Measurements from ENCODE around the gene CLASP1.

- TF ChIP-seq POLR2AphosphoS5 (IDR thresholded peaks at IDR 0.05): no peak
- TF ChIP-seq EP300 (IDR thresholded peaks at IDR 0.05): no peak
Observed at GRCh38 chr2:121617042-121617599, 32.1 kb downstream of the CLASP1 start.

Data from stomach (tissue), 4 donors.